NCI-H1694 treated with DMSO at 0.1 percent for 48 hours (cell line): ENCODE data around the gene ABCE1.

ENCODE experiments used
- DNase-seq: peaks from one replicate; lab custom pipeline; 2025; lab: John Stamatoyannopoulos, UW

The ABCE1 gene

DNA sequence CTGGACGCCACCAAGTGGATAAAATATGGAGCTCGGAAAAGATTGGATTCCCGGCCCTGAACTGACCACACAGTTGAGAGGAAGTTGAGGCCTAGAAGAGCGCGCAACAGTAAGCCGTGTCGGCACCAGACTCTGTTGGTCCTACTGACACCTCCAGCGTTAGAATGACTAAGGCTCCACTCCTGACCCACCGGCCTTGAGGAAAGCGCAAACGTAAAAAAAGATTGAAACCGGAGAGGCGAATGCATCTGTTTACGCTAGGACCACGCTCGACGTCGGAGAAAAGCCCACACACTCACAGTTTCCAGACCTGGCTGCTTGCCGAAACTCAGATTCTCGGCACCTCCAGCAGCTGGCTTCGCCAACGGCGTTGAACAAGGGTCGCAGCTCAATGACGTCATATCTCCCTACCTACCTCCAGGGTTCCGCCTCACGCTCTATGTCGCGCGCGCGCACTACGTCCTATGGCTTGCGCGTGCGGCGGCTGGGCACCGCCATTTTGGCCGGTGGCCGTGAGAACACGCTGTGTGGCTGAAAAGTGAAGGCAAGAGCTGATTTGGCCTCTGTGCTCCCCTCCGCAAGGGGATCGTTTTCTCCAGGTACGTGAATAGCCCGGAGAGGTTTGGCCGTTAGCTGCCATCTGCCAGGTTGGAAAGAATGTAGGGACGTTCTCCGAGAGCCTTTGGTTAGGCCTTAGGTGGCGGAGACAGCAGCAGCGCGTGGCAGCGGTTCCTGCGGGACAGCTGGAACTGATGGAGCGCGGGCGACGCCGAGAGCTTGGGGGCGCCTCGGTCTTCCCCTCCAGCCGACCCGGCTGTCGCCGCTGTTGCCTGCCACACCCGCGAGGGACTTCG is at the start of gene ABCE1, which contains the start of gene ANAPC10:
TSS of gene ABCE1 (plus strand) at position 491 of the 854 bp plus-strand sequence. CDS start 6,102 bp downstream, outside the sequence.
TSS of gene ANAPC10 (minus strand) at position 376 of the 854 bp plus-strand sequence. CDS start 2,097 bp downstream, outside the sequence.
- DNase-seq, result peak; percentile 89

DNA sequence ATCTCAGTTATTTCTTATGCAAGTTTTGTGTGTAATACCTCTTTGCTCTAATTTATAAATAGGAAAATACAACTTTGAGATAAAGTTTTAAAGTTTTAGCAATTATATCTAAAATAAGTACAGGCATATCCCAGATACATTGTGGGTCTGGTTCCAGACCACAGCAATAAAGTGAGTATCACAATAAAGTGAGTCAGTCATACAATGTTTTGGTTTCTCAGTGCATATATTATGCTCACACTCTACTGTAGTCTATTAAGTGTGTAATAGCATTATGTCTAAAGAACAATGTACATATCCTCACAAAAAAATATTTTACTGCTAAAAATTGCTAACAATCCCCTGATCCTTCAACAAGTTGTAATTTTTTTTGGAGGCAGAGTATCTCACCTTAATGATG is 49.3 kb upstream of the ABCE1 start:
- DNase-seq, result no peak

DNA sequence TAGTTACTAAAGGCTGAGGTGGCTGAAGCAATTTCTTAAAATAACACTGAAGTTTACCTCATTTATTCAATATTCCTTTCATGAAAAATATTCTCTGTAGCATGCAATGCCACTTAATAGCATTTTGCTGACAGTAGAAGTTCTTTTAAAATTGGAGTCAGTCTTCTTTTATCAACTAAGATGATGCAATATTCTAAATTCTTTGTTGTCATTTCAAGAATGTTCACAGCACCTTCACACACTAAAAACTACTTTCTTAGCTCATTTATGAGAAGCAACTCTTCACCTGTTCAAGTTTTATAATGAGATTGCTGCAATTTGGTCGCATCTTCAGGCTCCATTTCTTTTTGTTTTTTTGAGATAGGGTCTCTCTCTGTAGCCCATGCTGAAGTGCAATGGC is 48.9 kb upstream of the ABCE1 start:
- no peak for DNase-seq

DNA sequence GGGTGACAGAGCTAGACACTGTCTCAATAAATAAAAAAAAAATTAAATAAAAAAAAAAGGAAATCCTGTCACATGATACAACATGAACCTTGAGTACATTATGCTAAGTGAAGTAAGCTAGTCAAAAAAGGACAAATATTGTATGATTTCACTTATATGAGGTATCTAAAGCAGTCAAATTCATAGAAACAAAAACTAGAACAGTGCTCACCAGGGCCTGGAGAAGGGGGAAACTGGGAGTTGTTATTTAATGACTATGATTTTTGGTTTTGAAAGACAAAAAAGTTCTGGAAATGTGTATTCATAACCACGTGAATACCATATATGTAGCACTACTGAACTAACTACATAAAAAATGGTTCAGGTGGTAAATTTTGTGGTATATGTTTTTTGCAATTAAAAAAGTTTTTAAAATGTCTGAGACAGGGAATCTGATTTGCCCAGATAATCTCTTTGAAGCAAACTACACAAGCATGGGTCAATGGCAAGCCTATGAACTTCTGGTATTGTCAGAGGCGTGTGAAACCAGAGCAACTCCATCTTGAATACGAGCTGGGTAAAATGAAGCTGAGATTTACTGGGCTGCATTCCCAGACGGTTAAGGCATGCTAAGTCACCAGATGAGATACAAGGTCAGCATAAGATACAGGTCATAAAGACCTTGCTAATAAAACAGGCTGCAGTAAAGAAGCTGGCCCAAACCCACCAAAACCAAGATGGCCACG is 42.4 kb upstream of the ABCE1 start:
- DNase-seq, result no peak

DNA sequence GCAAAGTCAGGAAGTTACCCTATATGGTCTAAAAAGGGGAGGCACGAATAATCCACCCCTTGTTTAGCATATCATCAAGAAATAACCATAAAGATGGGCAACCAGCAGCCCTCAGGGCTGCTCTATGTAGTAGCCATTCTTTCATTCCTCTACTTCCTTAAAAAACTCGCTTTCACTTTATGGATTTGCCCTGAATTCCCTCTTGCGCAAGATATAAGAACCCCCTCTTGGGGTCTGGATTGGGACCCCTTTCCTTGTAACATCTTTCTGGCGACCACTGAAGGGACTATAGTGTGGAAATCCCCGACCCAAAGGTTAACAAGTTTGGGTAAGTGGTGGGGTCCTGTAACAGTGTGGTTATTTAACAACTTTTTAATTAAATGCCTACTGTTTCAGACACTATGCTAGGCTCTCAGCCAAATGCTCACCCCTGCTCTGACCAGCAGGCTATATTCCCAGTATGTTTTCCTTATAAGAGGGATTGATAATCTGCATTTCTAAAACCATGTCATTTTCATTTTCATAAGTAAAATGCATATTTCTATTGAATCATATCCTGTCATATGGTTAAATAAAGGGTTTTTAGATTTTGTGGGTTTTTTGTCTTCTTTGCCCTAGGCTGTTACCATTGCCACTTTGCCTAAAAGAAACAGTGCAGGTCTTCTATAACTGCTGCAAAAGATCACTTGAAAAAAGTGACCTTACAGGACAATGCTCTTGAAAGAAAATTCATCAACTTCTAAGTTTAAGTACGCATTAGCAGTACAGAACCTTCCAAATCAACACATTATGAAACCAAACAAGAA is 41.6 kb upstream of the ABCE1 start:
- no peak for DNase-seq

DNA sequence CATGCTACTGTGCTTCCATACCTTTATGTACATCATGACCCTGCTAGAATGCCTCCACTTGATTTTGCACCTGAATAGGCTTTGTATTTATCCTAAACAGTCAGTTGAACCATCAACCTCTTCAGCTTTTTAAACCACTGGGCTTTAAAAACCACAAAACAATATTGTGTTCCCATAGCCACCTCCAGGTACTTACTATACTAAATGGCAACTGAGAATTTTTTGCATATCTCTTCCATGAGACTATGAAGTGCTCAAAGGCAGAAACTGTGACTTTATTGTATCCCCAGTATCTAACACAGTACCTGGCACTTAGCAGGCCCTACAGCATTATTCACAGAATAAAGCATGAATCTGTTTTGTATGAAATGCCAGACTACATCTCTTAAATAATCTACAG is 39.9 kb upstream of the ABCE1 start:
- DNase-seq, result no peak

DNA sequence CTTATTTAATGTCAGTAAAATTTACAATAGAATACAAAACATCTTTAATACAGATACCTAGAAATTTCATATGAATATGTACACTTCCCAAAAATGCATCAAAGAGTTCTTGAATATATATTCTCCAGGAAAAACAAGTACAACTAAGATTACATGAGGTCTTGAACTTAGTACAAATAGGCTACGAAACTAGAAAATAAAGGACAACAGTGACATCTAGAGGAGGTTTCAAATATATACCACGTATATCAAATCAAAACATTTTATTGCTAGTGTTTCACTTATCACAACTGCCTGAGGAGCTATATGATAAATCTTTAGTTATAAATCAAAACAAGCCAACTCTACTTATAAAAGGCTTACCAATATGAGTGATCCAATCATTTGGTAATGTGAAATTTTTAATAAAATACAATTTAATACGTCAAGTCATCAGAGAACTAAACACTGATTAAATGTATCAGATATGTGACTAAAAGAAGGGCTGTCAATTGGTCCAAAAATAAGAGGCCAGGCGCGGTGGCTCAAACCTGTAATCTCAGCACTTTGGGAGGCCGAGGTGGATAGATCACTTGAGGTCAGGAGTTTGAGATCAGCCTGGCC is 36.7 kb upstream of the ABCE1 start:
- peak; percentile 26 for DNase-seq

DNA sequence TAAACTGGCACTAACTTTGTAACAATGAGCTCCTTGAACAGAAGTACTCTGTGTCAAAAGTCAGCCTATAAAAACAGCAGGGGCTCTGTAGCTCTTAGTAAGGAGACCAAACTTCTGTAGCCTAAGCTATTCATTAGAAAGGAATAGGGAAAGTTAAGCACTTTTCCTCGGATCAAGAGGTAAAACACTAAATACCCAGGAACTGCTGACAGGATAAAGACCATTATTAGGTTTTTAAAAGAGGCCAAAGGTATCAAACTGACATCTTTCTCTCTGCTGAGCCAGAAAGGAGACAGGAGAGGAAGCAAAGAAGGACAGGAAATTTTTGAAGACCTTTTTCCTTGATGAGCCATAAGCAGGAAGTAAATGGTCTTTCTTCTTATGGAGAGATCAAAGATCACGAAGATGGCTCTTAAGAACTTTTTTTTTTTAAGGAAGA is 32.0 kb upstream of the ABCE1 start:
- DNase-seq, result no peak

DNA sequence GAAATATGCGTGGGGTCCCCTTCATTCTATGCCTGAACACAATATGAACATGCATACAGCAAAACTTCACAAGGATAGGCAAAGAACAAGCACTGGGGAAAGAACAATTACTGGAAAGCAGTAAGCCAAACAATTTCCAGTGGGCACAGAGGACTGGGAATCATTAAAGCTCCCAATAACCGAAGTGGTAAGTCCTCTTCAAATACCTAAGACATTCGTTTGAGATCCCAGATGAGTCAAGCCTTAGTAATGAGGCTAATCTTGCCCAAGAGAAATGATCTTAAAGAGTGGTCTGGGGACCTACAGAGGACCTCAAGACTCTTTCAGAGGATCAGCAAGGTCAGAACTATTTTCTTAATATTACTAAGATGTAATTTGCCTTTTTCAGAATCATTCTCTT is 28.8 kb upstream of the ABCE1 start:
- no peak for DNase-seq

DNA sequence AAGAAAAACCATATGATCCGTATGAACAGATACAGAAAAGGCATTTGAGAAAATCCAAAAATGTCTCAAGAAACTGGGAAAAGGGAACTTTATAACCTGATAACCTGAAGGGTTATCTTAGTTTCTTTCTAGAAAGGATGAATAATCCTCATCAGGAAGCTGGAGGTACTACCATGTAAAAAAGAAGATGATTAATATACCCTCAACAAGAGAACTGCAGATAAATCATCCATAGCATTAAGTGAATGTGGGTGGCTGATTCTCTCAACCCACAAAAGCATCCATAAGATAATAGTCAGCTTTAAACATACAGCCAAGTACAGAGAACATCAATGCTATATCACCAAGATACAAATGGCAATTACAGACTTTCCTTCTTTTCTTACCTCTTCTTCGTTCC is 26.6 kb upstream of the ABCE1 start:
- no peak for DNase-seq

DNA sequence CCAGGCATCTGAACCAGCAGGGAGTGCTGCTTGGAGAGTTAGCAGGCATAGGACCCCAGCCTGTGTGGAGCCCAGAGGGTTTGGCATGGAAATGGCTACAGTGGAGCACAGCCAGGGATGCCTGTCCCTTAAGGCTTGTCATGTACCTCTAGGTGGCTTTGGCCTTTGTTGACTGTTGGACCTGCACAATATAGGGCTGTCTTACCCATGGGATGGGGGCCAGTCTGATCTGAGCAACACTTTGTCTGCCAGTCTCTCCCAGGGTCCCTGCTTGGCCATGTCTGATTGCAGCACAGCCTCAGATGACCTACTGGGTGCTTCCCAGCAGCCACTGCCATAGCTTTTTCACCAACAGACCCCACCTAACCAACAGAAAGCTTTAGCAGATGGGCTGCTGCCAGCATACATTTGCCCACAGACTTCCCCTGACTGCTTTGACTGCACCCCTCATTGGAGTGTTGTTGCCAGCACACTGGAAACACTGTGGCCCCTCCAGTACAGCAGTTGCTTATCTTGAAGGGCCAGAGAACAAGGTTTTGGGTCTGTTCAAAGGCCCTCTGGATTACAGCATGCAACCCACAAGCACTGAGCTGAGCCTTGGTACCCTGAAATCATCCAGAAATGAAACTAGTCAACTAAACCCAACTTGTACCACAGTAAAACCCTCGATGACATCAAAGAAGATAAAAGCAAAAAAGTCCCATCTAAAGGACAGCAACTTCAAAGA is 22.2 kb upstream of the ABCE1 start:
- no peak for DNase-seq

DNA sequence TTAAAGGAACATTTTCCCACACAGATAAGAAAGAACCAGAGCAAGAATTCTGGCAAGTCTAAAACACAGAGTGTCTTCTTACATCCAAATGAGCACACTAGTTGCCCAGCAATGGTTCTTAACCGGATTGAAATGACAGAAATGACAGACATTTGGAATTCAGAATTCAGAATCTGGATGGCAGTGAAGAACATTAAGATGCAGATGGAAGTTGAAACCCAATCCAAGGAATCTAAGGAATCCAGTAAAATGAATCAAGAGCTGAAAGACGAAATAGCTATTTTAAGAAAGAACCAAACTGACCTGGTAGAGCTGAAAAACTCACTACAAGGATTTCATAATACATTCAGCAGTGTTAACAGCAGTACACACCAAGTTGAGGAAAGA is 21.6 kb upstream of the ABCE1 start:
- no peak for DNase-seq

DNA sequence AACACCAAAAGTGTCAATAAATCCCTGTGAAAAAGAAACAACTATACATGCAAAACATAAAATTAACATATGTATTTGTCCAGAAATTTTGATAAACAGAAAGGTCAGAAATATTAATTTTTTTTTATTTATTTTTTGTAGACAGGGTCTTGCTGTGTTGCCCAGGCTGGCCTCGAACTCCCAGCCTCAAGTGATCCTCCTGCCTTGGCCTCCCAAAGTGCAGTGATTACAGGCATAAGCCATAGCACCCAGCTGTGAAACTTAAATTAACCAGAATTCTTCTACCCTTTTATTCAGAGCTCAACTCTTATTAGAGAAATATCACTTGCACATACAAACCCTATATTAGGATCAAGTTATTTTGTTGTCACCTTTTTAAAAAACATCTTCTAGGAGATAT is 16.4 kb upstream of the ABCE1 start:
- DNase-seq, result no peak

DNA sequence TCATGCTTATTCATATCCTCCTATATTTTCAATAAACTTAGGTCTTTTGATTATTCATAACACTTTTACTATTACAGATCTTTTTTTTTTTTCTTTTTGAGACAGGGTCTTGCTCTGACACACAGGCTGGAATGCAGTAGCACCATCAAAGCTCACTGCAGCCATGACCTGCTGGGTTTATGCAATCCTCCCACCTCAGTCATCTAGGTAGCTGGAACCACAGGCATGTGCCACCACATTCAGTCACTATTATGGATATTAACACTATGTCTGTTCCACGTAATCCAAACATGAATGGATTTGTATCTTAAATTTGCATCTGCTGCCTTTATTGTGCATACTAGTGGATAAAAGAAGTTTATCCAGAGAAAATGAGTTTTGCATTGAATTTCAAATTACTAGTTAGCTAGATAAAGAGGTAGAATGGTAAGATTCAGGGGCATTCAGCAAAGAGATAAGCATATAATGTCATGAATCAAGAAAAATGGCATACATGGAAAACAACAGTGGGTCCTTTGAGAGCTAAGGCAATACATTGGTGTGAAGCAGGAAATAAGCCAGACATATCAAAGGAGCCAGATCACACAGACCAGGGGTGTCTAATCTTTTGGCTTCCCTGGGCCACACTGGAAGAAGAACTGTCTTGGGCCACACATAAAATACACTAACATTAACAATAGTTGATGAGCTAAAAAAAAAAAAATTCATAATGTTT is 14.1 kb upstream of the ABCE1 start:
- no peak for DNase-seq

DNA sequence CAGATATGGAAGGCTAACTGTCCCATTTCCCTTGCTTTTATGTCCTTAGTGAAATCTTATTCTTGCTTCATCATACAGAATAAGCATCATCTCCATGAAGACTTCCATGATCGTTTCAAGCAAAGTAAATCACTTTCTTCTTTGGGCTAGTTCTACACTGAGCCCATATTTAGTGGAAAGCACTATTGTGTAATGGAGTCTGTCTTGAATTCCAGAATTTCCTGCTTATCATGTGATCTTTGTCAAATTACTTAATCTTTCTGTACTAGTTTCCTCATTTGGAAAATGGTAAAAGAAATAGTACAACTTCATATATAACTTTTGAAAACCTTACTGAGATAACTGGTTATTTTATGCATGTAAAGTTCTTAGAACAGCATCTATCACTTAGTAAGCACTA is 7.7 kb upstream of the ABCE1 start:
- no peak for DNase-seq

DNA sequence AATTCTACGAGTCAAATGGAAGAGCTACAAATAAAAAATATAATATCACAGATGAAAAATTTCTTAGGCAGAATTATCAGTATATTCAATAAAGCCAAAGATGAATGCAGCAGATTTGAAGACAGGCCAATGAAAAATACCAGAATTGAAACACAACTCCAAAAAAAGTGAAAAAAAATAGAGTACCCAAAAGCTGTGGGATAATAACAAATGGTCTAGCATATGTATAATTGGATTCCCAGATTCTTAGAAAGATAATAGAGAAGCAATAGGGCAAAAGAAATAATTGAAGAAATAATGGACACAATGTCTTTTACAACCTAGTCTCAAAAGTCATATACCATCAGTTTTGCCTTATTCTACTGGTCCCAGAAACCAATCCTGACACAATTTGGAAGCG is 4.5 kb upstream of the ABCE1 start:
- no peak for DNase-seq

DNA sequence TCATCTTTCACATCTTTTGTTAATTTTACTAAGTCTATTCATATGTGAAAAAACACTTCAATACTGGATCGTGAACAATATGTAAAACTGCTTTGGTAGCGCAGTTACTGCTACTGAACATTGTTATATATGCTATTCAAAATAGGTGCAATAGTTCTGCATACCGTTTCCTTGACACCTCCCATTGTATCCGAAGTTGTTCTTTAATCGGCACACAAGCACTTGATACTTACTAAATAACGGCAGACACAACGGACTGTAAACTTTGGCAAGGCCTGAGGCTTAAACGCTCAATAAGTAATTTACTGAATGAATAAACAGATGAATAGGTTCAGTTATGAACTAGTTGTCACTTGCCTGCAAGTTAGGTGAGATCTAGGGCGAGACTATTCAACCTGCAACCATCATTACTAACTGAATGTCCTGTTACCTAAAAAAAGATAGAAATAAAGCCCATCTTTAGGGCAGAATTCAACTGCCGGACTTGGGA is 735 bp upstream of the ABCE1 start:
- DNase-seq, result peak; percentile 4

DNA sequence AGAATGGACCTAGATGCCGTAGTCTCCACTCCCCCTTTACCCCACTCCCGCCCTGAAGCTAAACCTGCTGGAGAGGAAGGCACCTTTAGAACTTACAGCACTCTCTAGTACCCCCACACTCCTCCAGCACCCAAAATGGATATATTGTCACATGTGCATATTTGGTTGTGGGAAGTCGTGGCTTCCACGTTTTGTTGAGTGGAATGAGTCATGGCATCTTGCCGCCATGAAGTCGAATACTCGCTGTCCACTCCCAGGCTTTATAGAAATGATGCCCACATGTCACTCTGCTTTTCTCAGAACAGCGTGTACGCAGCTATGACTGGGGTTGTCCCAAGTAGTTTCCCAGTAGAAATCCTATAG is 545 bp downstream of the ABCE1 start:
- DNase-seq, result no peak

DNA sequence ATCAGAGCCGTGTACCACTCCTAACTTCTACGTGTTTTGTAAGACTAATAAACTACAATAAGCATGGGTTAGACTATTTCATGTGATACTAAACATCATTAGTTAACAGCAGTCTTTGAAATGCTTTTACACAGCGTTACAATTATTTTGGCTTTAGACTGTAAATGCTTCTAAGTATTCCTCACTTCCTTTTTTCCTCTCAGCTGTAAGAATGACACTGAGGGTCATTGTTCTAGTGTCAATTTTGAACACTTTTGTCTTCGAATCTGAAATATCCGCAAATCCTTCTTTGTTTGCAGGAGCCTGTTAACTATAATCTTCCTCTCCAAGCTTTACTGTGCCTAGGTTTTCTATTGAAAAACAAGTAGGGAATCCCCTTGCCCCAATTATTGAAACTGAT is 1.5 kb downstream of the ABCE1 start:
- DNase-seq, result no peak

DNA sequence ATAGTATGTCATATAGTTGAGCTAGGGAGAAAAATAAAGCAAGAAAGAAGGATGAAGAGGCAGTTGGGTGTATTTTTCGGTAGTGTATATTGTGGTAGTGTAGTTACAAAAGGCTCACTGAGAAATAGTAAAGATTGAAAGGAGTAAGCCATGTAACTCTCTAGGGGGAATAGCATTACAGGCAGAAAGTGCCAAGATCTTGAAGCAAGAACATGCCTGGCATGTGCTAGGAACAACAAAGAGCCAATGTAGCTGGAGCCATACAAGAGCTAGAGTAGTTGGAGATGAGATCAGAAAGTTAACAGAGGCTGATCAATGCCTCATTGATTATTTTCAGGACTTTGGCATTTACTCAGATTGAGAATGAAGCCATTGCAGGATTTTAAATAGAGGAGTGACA is 3.0 kb downstream of the ABCE1 start:
- DNase-seq, result no peak

DNA sequence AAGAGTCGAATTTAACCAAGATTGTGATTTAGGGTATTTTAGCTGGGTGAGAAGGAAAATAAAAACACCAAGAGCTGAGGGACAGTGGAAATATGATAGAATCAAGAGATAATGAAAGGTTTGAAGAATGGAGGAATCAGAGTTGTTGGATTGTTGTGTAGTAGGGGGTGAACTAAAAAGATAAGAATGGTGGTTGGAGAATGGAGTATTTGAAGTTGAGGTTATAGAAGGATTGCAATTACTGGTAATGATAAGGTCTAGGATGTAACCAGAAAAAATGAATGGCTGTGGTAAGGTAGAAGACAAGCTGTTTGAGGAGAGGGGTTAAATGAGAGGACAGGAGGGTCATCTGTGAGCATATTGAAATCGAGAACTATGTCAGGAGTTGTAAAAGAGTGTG is 4.5 kb downstream of the ABCE1 start:
- no peak for DNase-seq
